GM19395 (cell line): Measurements from ENCODE around the gene PTPN5.
A peak's percentile ranks its signal among the peaks of the same experiment; 100 is the strongest.

Experiments used
- ATAC-seq: cut with Tn5 transposase; IDR thresholded peaks from one replicate; pipeline ENCODE4 v1.9.1; 2021; ENCODE audit warnings: mild to moderate bottlenecking, moderate library complexity; ENCODE audit not compliant: unreplicated experiment

The PTPN5 gene

DNA sequence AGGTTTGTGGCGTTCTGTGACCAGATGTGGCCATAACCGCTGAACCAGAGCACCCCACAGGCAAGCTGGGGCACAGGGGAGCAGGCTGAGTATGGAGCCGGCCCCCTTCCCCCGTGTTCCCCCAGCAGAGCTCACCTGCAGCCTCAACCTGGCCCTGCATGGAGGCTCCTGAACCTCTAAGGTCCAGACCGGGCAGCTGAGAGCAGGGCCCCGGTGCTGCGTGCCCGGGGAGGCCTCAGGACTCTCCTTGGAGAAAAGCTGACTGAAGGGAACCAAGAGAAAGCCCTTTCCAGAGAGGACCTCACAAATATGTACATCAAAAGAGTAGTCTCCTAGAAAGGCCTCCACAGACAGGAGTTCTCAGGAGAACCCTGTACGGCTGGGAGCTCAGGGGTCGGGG is 48.2 kb downstream of the PTPN5 start:
- ATAC-seq = no peak

DNA sequence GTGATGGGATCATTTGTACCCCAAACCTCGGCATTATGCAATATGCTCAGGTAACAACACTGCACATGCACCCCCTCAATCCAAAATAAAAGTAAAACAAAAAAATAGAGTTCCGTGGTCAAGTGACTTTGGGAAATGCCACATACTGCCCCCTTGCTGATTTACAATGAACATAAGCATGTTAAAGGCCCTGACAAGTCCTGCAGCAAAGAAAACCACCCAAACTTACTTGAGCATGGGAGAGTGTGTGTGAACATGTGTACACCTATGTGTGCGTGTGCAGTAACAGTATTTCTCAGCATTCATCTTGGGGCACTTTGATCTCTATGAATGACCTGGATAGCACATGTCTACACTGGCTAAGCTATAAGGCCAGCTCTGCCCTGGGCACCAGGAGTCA is 49.8 kb downstream of the PTPN5 start:
- no peak for ATAC-seq

DNA sequence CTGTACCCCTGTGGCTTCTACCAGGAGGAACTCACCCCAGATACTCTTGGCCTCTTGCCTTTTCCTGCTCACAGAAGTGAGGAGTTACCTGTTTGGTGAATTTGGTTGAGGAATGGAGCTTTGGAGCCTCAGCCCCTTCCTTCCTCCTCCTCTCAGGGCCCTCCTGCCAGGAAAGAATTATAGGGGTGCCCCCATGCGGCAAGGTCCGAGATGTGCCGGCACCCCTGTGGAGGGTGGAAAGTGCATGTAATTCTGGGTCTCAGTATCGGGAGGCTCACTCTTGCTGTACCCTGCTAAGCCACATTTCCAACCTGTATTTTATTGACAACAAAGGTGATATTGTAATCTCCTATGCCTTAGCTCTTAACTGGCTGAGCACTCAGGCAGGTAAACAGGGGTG is 51.9 kb downstream of the PTPN5 start:
- ATAC-seq = no peak

DNA sequence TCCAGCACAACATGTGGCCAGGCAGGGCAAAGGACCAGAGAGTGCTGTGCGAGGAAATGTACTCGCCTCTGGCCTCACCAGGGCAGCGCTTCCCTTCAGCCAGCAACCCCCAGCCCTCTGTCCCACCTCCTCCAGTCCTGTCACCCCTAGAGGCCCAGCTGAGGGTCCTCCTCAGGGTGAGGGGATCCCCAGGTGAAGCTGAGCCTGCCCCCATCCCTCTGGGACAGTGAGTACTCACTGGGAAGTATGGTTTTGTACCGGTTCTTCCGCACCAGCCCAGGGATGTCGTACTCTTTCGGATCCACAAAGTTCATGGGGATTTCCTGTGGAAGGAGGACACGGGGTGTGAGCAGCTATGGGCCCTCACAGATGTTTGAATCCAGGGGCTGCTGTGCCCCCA is 54.0 kb downstream of the PTPN5 start:
- ATAC-seq = no peak

DNA sequence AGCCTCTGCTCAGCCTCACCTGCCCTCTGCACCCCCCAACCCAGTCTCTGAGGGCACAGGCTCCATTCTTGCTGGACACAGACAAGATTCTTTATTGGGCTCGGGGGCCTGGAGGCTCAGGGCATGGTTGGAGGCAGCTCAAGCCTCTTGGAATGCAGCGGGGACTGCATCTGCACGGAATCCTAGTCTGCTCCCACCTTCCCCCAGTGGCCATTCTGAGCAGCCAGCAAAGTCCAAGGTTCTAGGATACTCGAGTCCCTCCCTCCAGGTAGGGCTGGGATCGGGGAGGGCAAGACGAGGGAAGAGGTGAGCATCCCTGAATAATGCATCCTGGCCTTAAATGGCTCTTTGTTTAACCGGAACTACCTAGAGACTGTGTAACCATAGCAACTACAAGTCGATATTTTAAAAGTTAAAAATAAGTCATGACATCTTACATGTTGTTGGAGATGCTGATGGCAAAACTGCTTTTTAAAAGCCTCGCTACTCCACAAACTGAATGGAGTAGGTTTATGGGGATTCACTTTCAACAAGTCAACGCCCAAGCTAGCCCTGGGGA is 54.9 kb downstream of the PTPN5 start:
- no peak for ATAC-seq

DNA sequence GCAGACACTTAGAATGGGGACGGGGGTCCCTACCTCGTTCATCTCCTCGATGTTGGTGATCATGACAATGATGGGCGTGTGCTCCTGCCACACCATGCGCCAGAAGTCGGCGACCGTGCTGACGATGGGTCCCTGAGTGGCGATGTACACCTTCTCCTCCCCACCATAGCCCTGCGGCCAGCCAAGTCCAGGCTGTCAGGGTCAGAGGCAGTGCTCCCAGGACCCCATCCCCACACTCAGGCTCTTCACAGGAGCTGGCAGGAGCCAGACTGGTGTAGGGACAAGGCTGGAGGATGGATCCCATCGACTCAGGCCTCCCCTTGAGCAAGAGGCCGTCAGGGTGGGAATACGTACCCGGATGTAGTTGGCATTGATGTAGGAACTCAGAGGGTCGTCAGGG is 58.4 kb downstream of the PTPN5 start:
- no peak for ATAC-seq

DNA sequence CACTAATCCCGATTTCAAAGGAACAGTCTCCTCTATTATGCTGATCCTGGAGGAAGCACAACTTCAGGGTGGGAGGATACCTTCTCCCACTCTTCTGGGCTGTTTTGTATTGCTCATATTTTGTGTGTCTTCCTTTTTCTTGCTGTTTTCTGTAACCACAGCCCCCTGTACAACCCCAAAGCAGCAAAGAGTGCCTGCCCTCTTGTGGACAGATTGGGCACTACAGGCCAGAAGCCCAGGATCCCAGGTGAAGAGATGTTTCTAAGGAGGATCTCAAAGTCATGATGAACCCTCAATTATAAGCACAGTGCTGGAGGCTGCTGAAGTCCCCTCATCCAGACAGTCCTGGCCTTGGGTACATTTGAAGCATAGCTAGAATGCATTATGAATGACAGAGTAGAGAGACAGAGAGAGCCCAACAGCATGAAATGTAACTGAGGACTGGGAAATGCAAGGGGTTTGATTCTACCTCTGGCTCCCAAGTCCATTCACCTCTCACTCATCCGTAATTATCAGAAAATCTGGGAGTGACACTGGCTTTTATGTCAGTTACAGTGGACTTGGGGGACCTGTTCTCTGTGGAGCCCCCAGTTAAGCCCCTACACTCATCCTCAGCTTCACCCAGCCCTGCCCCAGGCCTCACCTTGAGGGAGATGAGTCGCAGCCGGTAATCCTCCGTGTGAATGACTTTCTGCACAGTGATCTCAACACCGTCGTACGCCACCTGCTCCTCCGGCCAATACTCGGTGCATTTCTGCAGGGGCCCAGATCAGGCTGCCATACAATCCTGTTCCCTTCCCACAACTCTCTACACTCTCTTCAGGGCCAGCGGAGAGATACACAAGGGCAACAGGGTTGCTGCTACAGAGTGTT is 59.4 kb downstream of the PTPN5 start:
- ATAC-seq = peak; percentile 70

DNA sequence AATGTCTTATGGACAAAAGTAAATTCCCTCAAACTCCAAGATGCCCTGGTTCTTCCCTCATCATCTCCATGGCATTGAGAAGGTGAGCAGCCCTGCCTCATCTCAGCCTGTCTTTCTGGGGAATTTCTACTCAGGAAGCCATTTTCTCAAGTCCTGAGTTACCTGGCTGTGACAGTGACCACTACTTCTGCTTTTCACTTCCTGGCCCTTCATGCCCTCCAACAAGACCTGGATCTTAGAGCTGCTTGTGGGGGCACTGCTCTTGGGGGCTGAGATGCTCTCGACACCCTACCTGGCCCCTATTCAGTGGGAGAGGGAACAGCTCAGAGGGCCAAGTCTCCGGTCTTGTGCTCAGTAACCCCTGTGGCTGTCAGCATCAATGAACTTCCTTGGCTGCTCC is 60.2 kb downstream of the PTPN5 start:
- ATAC-seq = peak; percentile 20

DNA sequence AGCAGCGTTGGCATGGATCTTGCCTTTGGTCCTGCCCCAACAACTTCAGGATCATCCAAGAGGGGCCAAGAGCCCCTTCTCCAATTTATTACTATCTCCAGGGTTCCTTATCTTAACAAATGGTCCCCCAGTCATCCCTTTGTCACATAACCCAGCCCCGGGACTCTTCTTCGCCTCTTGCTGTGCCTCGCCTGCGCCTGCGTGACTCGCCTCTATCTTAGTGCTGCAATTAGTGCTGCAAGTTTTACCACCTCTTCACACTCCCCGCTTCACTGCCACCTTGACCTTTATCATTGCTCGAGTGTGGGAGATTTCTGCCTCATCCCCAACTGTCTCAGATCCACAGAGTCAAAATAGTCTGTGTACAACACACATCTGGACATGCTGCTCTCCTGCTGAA is 61.6 kb downstream of the PTPN5 start:
- ATAC-seq = no peak

DNA sequence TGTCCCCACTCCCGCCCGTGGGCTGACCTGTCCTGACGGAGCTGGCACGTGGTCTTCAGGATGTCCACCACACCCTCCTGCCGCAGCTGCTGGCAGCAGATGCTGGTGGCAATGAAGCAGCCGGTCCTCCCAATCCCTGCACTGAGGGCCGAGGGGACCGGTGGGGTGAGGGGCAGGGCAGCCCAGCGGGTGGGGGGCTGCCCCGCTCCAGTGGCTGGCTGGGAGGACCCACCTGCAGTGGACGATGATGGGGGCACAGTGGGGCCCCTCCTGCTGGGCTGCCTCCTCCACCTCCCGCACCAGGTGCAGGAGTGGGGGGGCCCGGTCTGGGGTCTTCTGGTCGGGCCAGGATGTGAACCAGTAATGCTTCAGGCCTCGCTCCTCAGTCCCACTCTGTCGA is 62.2 kb downstream of the PTPN5 start:
- ATAC-seq = no peak

DNA sequence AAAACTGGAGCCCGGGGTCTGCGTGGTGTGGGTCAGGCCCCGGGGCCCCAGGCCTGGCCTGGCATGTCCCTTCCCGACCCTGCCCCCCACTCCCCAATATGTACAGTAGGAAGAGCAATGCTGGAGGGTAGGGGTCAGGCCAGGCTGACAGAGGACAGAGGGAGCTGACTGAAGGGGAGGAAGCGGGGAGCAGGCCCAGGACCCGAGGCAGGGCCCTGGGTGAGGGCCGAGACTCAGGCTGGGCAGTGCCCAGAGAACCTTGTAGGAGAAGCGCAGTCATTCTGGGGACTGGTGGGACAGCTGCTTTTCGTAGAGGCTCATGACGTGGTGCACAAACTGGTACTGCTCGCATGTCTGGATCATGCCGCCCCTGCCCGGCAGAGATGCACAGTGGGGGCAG is 62.9 kb downstream of the PTPN5 start:
- no peak for ATAC-seq

DNA sequence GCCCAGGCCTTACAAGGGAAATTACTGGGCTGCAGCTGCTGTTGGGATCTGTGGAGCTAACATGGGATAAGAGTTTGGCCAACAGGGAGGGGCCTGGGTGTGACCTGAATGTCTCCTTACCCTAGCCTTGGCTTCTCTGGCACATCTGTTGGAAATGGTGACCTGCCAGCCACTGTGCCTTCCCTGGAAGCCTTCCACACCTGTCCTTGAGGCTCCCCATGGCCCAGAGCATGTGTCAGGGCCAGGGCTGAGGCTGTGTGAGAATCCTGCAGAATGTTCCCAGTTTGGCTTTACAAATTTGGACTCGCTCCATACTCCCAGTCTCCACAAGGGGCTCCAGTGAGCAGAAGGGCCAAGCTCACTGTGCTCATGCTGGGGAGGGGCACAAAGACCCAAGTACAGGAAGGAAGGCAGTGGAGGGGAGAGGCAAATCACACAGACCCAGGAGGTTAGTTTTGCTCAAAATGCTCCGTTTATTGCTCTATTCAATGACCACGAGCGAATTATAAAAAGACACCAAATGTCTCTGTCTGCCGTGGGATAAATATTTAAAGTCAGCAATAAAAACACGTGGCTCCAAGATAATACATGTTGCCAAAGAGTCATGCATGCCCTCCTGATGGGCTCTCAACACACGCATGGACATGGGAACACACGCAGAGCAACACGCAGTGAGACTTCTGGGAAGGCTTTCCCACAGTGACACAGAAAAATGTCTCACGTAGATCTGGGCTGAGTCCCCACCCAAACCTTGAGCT is 63.9 kb downstream of the PTPN5 start:
- no peak for ATAC-seq

DNA sequence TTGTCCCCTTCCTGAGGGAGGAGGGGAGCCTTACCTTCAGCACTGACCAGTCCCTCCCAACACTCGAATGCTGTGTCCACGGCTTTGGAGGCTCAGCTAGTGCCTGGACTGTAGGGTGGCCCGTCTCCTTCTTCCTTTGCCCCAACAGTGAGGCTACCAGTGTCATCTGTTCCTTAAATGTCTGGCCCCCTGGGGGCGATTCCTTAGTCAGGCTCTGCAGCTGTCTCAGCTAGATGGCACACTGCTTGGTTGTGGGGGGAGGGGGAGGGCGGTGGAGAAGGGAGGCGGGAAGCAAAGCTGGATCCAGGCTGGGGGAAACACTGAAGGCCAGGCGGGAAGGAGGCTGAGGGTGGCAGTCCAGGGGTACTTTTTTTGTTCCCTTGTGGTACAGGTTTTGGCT is 65.6 kb downstream of the PTPN5 start, which contains the start of gene IGSF22:
IGSF22 (minus strand) TSS at position 149 of the 400 bp plus-strand sequence. CDS start 1,952 bp downstream, outside the sequence.
- no peak for ATAC-seq

DNA sequence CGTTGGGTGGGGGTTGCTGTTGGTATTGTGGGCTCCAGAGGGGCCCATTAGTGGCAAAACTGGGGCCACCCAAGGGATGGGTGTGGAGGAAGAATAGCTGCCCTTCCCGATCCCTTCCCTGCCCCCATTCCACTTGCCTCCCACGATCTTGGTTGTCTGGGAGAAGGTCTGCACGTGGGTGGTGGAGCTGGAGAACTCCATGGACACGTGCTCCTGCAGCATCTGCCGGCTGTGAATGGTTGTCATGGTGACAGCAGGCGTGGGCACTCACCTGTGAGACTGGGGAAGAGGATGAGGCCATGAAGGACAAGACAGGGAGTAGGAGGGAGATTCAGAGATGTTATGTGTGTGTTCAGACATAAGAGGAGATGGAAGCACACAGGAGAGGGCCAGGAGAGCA is 67.6 kb downstream of the PTPN5 start:
- ATAC-seq = no peak

DNA sequence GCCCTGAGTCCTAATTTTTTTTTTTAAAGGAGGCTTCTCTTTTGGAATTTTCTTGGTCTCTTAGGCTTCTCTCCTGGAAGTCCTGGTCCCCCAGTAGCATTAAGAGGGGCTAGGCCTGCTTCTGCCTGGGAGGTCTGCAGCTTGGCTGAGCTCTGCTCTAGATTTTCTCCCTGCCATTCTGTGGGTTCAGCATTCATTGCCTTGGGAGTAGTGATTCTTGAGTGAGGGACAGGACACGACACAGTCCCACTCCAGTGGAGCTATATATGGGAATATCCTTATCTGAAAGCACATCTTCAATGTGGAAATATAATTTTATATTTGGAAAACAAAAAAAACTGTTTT is 69.3 kb downstream of the PTPN5 start:
- ATAC-seq = peak; percentile 12

DNA sequence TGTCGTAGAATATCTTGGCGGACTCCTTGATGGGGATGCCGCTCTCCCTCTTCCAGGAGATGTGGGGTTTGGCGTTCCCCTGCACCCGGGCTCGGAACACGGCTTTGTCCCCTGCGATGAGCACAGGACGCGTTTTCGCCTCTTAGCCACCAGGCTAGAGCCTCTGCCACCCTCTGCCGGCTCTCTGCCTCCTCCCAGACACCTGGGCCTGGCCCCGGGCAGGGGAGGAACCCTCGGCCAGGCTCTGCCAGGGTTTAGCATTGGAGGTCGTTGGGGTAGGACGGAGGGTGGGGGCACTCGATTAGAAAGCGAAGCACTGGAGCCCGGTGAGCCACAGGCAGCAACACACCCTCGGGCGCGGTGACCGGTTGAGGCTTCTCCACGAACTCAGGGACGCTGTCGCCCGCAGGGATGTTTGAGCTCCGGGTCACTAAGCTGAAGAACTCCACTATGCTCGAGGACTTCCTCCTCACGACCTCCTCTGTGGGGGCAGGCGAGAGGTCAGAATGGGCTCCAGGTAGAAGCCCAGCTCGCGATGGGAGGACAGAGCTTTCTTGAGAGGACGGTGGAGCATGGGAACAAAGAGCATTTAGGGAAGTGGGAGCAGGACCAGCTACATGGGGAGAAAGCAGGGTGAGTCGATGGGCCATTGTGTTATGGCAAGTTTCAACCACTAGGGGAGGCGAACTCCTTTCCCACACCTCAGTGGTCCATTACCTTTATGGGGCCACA is 69.9 kb downstream of the PTPN5 start:
- peak; percentile 84 for ATAC-seq

DNA sequence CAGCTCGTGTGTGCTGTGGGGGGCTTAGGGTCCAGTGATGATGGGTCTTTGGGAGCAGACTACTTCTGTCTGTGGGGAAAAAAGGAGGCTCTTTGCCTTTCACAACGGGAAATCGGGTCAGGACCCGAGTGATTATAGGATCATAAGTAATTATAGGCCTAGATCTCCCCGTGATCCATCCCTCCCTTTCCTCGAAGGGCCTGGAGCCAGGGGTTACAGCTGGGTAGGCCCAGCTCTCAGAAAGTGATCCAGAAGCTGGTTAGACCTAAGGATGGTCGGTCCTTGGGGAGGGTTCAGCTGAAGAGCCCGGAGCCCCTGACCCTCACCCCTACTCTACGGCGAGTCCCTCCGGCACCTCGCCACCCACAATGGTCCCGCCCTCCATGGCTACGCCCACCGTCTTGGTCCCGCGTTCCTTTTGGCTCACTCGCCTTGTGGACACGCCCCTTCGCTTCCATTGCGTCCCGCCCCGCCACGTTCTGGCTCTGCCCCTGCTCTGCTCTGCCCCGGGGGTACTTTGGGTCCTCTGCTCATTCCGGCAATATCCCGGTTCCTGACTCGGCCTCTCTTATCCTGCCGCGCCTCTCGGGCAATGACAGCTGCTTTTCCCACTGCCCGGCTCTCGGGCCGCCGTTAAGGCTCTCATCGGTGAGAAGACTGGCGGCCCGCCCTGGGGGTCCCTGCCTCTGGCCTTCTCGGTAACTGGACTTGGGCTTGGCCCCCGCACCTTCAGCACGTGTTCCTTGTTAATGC is 70.6 kb downstream of the PTPN5 start:
- peak; percentile 74 for ATAC-seq

DNA sequence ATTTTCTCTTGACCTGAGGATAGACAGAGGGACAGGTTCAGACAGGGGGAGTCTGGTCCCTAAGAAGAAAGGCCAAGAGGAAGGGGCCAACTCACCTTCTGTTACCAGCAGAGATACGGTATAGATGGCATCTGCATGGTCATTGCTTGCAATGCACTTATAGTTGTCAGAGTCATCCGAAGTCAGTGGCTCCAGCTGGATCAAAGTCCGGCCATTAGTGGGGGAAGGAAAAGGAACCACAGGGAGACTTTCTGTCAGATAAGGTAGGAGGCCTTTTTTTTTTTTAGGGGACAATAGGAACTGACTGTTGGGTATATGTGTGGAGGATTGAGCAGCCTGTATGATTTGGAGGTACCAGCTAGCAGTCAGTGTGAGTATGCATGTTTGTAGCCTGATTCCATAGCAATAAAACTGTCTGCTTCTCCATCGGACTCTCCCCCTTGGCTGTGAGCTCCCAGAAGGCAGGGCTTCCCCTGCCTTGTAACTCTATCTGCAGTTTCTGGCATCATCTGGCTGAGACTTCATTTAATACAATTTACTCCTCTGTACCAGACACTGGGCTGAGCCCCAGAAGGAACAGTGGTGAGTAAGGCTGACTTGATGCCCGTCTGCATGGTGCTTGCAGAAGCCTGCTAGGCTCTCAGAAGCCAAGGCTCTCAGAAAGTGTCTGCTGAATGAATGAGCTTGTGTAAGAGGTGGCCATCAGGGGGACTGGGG is 71.3 kb downstream of the PTPN5 start:
- no peak for ATAC-seq

DNA sequence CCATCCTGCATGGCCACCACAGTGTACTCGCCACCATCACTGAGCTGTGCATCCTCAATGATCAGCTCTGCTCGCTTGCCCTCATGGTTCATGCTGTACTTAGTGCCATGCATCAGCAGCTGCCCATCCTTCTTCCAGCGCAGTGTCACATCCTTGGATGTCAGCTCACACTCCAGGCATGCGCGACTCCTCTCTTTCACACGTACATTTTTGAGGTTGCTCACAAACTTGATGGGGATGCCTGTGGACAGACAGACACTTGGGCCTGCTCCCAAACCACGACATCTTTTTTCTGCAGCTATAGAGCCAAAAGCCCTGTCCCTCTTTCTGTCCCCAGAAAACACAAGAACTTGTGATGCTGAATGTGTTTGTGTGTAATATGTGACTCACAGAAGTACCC is 76.1 kb downstream of the PTPN5 start:
- ATAC-seq = no peak

DNA sequence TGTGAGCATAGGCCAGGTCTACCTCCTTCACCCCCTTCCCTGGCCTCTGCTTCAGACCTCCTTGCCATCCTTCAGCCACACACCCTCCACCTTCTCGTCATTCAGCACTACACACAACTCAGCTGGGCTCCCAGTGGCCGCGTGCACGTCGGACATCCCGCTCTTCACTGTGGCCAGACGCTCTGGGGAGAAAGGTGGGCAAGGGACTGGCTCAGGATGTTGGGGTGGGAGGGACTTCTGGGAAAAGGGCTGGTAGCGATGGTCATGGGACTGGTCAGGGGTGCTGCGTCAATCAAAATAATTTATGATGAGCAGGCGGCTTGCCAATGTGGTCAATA is 77.2 kb downstream of the PTPN5 start:
- no peak for ATAC-seq
